HepG2 (cell line): ENCODE results near the gene CAMK1. TPM values are rescaled to one million over a fixed set of nuclear protein-coding genes. Genes with fewer than 3 reads are reported as not detected.

Source experiments
- ATF1 ChIP-seq: IDR thresholded peaks from 2 replicates; pipeline ENCODE4 v1.6.1; 2016; ENCODE audit warnings: mild to moderate bottlenecking, control low read depth
- ATRX ChIP-seq: sonication (generic); formaldehyde crosslinking; IDR thresholded peaks from 2 replicates; pipeline ENCODE4 v1.4.0; 2020; ENCODE audit warnings: missing genetic modification reagents, borderline replicate concordance
- EEA1 ChIP-seq: sonication (generic); formaldehyde crosslinking; IDR thresholded peaks from 2 replicates; pipeline ENCODE4 v1.5.1; 2020; ENCODE audit warnings: mild to moderate bottlenecking, missing genetic modification reagents, borderline replicate concordance
- FOXA3 ChIP-seq: IDR thresholded peaks from 2 replicates; pipeline ENCODE4 v1.6.1; 2016; ENCODE audit warnings: missing genetic modification reagents, missing compliant biosample characterization
- GPBP1L1 ChIP-seq: sonication (generic); formaldehyde crosslinking; IDR thresholded peaks from 2 replicates; pipeline ENCODE4 v1.5.0; 2020; ENCODE audit warnings: mild to moderate bottlenecking, missing genetic modification reagents
- NCOA1 ChIP-seq: sonication (generic); formaldehyde crosslinking; IDR thresholded peaks from 2 replicates; pipeline ENCODE4 v1.9.0; 2021; ENCODE audit warnings: missing genetic modification reagents
- NCOR1 ChIP-seq: fragments of 200-600 bp; sonication (generic); IDR thresholded peaks from 2 replicates; pipeline ENCODE4 v1.7.0; 2017; ENCODE audit warnings: antibody characterized with exemption, low read length, borderline replicate concordance
- NFKB2 ChIP-seq: sonication (generic); formaldehyde crosslinking; IDR thresholded peaks from 2 replicates; pipeline ENCODE4 v1.4.0; 2020; ENCODE audit warnings: missing genetic modification reagents, borderline replicate concordance
- NONO ChIP-seq, 2 experiments: fragments of 450-650 bp in 1 of 2; sonication (generic) in 1 of 2; formaldehyde crosslinking in 1 of 2; IDR thresholded peaks in 1 of 2; conservative IDR thresholded peaks in 1 of 2; 2 replicates each; pipeline versions ENCODE4 v1.6.1 to v1.8.0; 2017 to 2022; ENCODE audit warnings: mild to moderate bottlenecking in 1 of 2, missing genetic modification reagents in 1 of 2, moderate library complexity in 1 of 2
- PLRG1 ChIP-seq: fragments of 450-650 bp; conservative IDR thresholded peaks from 2 replicates; pipeline ENCODE4 v1.6.1; 2016
- POLR2G ChIP-seq: fragments of 200-400 bp; formaldehyde crosslinking; IDR thresholded peaks from 2 replicates; pipeline ENCODE4 v1.6.1; 2018; ENCODE audit warnings: mild to moderate bottlenecking, low read depth, low read length, moderate library complexity
- RAD21 ChIP-seq: fragments of 450-650 bp; formaldehyde crosslinking; IDR thresholded peaks from 2 replicates; pipeline ENCODE4 v1.5.0; 2020; ENCODE audit warnings: mild to moderate bottlenecking
- SOX13 ChIP-seq, 3 experiments: fragments of 450-650 bp in 1 of 3; sonication (generic) in 1 of 3; formaldehyde crosslinking in 1 of 3; IDR thresholded peaks in 2 of 3; conservative IDR thresholded peaks in 1 of 3; 2 replicates each; pipeline versions ENCODE4 v1.5.0 to v1.6.1; 2016 to 2020; ENCODE audit warnings: antibody characterized with exemption in 1 of 3, mild to moderate bottlenecking in 1 of 3, missing compliant biosample characterization in 1 of 3, missing genetic modification reagents in 1 of 3, moderate library complexity in 1 of 3
- SP5 ChIP-seq: IDR thresholded peaks from 2 replicates; pipeline ENCODE4 v1.6.1; 2016; ENCODE audit warnings: low read depth, borderline replicate concordance
- SPEN ChIP-seq: sonication (generic); formaldehyde crosslinking; IDR thresholded peaks from 2 replicates; pipeline ENCODE4 v1.5.1; 2020; ENCODE audit warnings: low read depth, mild to moderate bottlenecking, missing genetic modification reagents
- TCF12 ChIP-seq, 2 experiments: fragments of 450-650 bp in 1 of 2; sonication (generic) in 1 of 2; formaldehyde crosslinking in 1 of 2; IDR thresholded peaks; 2 replicates each; pipeline versions ENCODE4 v1.6.1 to v1.8.0; 2017 to 2022; ENCODE audit warnings: antibody characterized with exemption in 1 of 2, mild to moderate bottlenecking in 1 of 2, missing genetic modification reagents in 1 of 2, moderate library complexity in 1 of 2
- ZNF567 ChIP-seq: sonication (generic); formaldehyde crosslinking; IDR thresholded peaks from 2 replicates; pipeline ENCODE4 v1.8.1; 2023; ENCODE audit warnings: mild to moderate bottlenecking, missing genetic modification reagents, borderline replicate concordance
- ZNF687 ChIP-seq: sonication (generic); formaldehyde crosslinking; IDR thresholded peaks from 2 replicates; pipeline ENCODE4 v1.5.1; 2020; ENCODE audit warnings: mild to moderate bottlenecking, missing genetic modification reagents, moderate library complexity
- ZNF790 ChIP-seq: sonication (generic); formaldehyde crosslinking; IDR thresholded peaks from 2 replicates; pipeline ENCODE4 v1.8.0; 2022; ENCODE audit warnings: missing genetic modification reagents, mild to moderate bottlenecking, borderline replicate concordance
- polyA plus RNA-seq, 8 experiments: library from polyadenylated mRNA; depleted of rRNA in 3 of 8; stranded (reverse) in 7 of 8; unstranded in 1 of 8; fragments of >200 nt; fragmentation: Illumina TruSeq in 4 of 8; extraction: Trizol in 4 of 8; gene quantifications; 2 replicates each; pipeline versions ENCODE4 v1.2.1 to v1.2.3, GENCODE V29; 2011 to 2016; ENCODE audit warnings: low read depth in 4 of 8, missing spikeins in 1 of 8, mixed read lengths in 1 of 8; ENCODE audit not compliant: insufficient read depth in 1 of 8
- total RNA-seq, 5 experiments: library from RNA; depleted of rRNA; stranded (reverse); fragments of >200 nt; fragmentation: Illumina TruSeq; extraction: Trizol; gene quantifications; 2 replicates each; pipeline ENCODE4 v1.2.3, GENCODE V29; 2016; ENCODE audit warnings: low read depth in 1 of 5
- TF ChIP-seq, protein P1 (sequence below): sonication (generic); formaldehyde crosslinking; IDR thresholded peaks from 2 replicates; pipeline ENCODE4 v1.5.0; 2020; ENCODE audit warnings: mild to moderate bottlenecking, missing genetic modification reagents

Gene CAMK1
- total and polyA plus RNA-seq, 2 of the 13 experiments (the other 11 are each of a cell fraction or from before 2014, with no cell fraction given): 26.4 to 53.3 TPM

- no peak for TF ChIP-seq ATRX
- TF ChIP-seq SPEN: 0 out of 2 replicates have a peak, but pooled peaks have one; percentile 46
- TF ChIP-seq NCOR1: peak; percentile 45; the same call in 1 of the 2 replicates
- no peak for TF ChIP-seq NONO (IDR thresholded peaks at IDR 0.05)
- TF ChIP-seq NONO (CRISPR knock-in tag; conservative IDR thresholded peaks at IDR 0.05): 0 out of 2 replicates have a peak, but pooled peaks have one; percentile 38
- TF ChIP-seq ZNF687 (CRISPR knock-in tag): peak; percentile 35
- TF ChIP-seq TCF12 (IDR thresholded peaks at IDR 0.05): no peak
- TF ChIP-seq TCF12 (CRISPR knock-in tag; IDR thresholded peaks at IDR 0.05): no peak
- TF ChIP-seq ATF1: no peak
- TF ChIP-seq, protein P1, sequence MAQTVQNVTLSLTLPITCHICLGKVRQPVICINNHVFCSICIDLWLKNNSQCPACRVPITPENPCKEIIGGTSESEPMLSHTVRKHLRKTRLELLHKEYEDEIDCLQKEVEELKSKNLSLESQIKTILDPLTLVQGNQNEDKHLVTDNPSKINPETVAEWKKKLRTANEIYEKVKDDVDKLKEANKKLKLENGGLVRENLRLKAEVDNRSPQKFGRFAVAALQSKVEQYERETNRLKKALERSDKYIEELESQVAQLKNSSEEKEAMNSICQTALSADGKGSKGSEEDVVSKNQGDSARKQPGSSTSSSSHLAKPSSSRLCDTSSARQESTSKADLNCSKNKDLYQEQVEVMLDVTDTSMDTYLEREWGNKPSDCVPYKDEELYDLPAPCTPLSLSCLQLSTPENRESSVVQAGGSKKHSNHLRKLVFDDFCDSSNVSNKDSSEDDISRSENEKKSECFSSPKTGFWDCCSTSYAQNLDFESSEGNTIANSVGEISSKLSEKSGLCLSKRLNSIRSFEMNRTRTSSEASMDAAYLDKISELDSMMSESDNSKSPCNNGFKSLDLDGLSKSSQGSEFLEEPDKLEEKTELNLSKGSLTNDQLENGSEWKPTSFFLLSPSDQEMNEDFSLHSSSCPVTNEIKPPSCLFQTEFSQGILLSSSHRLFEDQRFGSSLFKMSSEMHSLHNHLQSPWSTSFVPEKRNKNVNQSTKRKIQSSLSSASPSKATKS (CRISPR knock-in tag): no peak
- no peak for TF ChIP-seq EEA1 (CRISPR knock-in tag)
- TF ChIP-seq POLR2G: no peak
- TF ChIP-seq SP5 (CRISPR knock-in tag): no peak
- no peak for TF ChIP-seq PLRG1
- TF ChIP-seq FOXA3: no peak
- no peak for TF ChIP-seq GPBP1L1 (CRISPR knock-in tag)
- no peak for TF ChIP-seq SOX13 (IDR thresholded peaks at IDR 0.05)
- no peak for TF ChIP-seq SOX13 (CRISPR knock-in tag; conservative IDR thresholded peaks at IDR 0.05 in 1 of 2, IDR thresholded peaks at IDR 0.05 in 1 of 2)
- no peak for TF ChIP-seq NFKB2 (CRISPR knock-in tag)
- no peak for TF ChIP-seq RAD21 (CRISPR knock-in tag)
- no peak for TF ChIP-seq ZNF567
- no peak for TF ChIP-seq ZNF790 (CRISPR knock-in tag)
- no peak for TF ChIP-seq NCOA1 (CRISPR knock-in tag)
These were observed 597 bp upstream of the CAMK1 start (continued) for GRCh38 chr3:9770276-9770812.
